Brain microvascular endothelial cell (primary cell): ENCODE measurements around the gene KCNK15.
"Not testable (repeated sequence)": the region's sequence is repeated elsewhere in the genome, so short reads cannot be mapped to it uniquely, and the experiment has no call there.

Source experiments
- DNase-seq: peaks from one replicate; pipeline ENCODE4 v3.0.0-alpha.2; 2020
- H3K27ac ChIP-seq: fragments of 250-450 bp; sonication (Bioruptor Pico); 2 replicates; pipeline ENCODE4 v1.5.1; 2020; ENCODE audit warnings: mild to moderate bottlenecking, moderate library complexity
- H3K27me3 ChIP-seq: fragments of 250-450 bp; sonication (Bioruptor Pico); replicated peaks from 2 replicates; pipeline ENCODE4 v1.5.1; 2020; ENCODE audit warnings: mild to moderate bottlenecking
- H3K36me3 ChIP-seq: fragments of 250-450 bp; sonication (Bioruptor Pico); replicated peaks from 2 replicates; pipeline ENCODE4 v1.5.1; 2020; ENCODE audit warnings: mild to moderate bottlenecking
- H3K4me3 ChIP-seq: 2 replicates; pipeline ENCODE4 v1.5.1; 2011; ENCODE audit warnings: low read depth, mild to moderate bottlenecking, control low read depth, low read length, moderate library complexity
- in situ Hi-C: cut with HindIII; loops from 2 replicates; pipeline ENCODE4 v1.10.0; 2017; ENCODE audit warnings: low sequenced_read_pairs, low pct_ligation_motif_present
- TF ChIP-seq, protein P1 (sequence below): IDR thresholded peaks from 2 replicates; pipeline ENCODE4 v1.5.1; 2011; ENCODE audit warnings: low read depth, mild to moderate bottlenecking, moderate library complexity, low read length, control low read depth, inconsistent platforms; ENCODE audit errors: missing control alignments

KCNK15 gene

DNA sequence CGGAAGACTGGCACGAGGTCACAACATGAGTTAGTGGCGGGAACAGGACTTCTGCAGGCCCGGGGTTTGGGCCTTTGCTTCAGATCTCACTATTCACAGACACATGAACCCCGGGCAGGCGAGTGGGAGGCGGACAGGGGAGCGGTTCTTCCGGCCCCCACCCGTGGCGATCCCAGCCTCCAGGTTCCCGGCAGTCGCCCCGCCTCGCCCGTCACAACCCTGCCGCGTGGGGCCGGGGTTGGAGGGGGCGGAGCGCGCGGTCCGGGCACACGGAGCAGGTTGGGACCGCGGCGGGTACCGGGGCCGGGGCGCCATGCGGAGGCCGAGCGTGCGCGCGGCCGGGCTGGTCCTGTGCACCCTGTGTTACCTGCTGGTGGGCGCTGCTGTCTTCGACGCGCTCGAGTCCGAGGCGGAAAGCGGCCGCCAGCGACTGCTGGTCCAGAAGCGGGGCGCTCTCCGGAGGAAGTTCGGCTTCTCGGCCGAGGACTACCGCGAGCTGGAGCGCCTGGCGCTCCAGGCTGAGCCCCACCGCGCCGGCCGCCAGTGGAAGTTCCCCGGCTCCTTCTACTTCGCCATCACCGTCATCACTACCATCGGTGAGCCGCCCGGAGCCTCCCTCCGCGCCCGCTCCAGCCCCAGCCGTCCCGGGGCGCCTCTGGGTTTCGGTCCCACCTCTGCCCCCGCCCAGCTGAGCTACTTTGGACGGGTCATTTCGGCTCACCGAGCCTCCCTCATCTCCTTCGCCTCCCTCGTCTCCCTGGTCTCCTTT is at the start of gene KCNK15:
KCNK15 (plus strand) TSS at position 268 of the 769 bp plus-strand sequence; CDS start at position 314, 46 bp downstream.
- no peak for DNase-seq
- in situ Hi-C loops: no loop called here
- H3K4me3 ChIP-seq: peak within 1 kb of the TSS; percentile 39
- TF ChIP-seq, protein P1, sequence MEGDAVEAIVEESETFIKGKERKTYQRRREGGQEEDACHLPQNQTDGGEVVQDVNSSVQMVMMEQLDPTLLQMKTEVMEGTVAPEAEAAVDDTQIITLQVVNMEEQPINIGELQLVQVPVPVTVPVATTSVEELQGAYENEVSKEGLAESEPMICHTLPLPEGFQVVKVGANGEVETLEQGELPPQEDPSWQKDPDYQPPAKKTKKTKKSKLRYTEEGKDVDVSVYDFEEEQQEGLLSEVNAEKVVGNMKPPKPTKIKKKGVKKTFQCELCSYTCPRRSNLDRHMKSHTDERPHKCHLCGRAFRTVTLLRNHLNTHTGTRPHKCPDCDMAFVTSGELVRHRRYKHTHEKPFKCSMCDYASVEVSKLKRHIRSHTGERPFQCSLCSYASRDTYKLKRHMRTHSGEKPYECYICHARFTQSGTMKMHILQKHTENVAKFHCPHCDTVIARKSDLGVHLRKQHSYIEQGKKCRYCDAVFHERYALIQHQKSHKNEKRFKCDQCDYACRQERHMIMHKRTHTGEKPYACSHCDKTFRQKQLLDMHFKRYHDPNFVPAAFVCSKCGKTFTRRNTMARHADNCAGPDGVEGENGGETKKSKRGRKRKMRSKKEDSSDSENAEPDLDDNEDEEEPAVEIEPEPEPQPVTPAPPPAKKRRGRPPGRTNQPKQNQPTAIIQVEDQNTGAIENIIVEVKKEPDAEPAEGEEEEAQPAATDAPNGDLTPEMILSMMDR: no peak
- peaks cover 35% of the 10 kb centered on the region for H3K27me3 ChIP-seq
- no peaks in the 10 kb centered on the region for H3K36me3 ChIP-seq
- H3K27ac ChIP-seq: no peak within 1 kb of the TSS

DNA sequence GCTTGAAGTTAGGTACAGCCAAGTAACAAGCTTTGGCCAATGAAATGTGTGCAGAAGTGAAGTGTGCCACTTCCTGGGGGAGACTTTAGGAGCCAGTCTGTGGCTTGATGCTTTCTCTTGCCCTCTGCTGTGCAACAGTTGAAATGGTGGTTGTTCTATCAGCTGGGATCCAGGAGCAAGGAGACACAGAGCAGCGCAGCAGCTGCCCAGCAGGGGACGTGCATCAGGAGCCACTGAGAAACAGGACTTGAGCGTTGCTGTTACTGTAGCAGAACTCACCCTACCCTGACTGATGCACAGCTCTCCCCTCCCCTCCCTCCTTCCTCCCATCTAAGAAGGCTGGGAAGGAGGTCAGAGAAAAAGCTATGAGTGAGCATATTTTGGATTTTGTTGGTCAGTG is 49.4 kb upstream of the KCNK15 start:
- DNase-seq: no peak
- in situ Hi-C loops: no loop called here
- TF ChIP-seq, protein P1: peak; percentile 51
- H3K27ac ChIP-seq: no peak overlapping the region
- no peaks in the 10 kb centered on the region for H3K27me3 ChIP-seq
- H3K4me3 ChIP-seq: no peak overlapping the region
- H3K36me3 ChIP-seq: no peaks in the 10 kb centered on the region

DNA sequence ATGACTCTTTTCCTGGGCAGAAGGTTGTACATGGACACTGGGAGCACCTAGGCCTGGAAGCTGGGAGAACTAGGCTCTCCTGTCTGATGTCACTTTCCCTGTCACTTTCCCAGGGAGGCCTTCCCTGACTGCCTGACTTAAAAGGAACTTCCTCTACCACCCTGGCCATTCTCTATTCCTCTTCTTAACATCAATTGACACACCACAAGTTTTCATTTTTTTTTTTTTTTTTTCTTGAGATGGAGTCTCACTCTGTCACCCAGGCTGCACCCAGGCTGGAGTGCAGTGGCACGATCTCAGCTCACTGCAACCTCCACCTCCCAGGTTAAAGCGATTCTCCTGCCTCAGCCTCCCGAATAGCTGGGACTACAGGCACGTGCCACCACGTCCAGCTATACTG is 48.6 kb upstream of the KCNK15 start:
- H3K36me3 ChIP-seq, H3K27ac ChIP-seq, in situ Hi-C loops, DNase-seq, H3K27me3 ChIP-seq, H3K4me3 ChIP-seq: not testable (repeated sequence)

GRCh38 chr20:44698351-44698750 is 47.3 kb upstream of the KCNK15 start:
- in situ Hi-C loops: no loop called here
- Histone ChIP-seq H3K4me3 (no peak overlapping the region), H3K27me3 (no peaks in the 10 kb centered on the region), H3K36me3 (no peaks in the 10 kb centered on the region), H3K27ac (no peak overlapping the region)
- DNase-seq: no peak
- TF ChIP-seq, protein P1: no peak

DNA sequence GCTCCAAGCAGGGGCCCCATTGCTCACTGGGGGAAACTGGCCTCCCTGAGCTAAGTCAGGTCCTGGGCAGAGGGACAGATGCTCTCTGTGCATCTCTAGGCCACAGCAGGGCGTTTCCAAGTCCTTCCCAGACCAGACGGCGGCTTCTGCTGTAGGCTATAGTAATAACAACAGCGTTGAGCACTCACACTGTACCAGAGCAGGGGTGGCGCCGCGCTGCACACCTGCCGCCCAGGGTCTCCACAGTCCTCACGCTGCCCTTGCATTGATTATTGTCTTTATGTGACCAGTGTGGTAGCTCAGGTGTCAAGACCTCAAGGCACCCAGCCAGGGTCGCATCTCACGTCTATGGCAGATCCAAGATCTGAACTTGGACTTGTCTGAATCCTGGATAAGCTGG is 45.4 kb upstream of the KCNK15 start:
- in situ Hi-C loops: no loop called here
- Histone ChIP-seq H3K4me3 (no peak overlapping the region), H3K27me3 (no peaks in the 10 kb centered on the region), H3K27ac (no peak overlapping the region), H3K36me3 (no peaks in the 10 kb centered on the region)
- TF ChIP-seq, protein P1: no peak
- DNase-seq: no peak

DNA sequence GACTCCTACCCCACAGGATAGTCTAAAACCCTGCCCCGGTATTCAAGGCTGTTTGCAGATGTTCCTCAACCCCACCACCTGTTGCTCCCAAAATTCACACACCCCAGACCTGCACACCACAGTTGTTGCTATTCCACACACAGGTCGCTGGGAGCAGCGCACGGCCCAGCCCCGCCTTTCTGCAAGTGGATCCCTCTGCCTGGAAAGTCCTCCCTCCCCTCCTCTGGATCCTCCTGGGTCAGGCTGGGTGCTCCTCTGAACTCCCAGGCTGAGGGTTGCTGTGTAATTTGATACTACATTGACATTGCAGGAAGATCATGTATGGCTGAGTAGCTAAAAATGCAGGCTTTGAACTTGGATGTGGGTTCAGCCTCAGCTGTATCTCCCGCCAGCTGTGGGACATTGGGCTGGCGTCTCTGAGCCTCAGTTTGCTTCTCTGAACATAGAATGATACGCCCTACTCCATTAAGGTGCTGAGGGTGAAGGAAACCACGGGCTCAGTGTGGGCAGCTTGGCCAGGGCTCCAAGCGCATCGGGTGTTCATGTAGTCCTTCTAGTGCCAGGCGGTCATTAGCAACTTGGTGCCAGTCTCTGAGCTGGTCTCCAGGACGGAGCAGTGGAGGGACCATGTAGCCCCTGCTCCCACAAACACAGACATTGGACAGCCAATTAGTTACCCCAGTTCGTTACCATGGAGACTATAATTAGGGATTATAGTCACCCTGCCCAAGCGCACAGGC is 44.4 kb upstream of the KCNK15 start:
- Histone ChIP-seq H3K36me3 (no peaks in the 10 kb centered on the region), H3K27ac (no peak overlapping the region), H3K4me3 (no peak overlapping the region), H3K27me3 (no peaks in the 10 kb centered on the region)
- TF ChIP-seq, protein P1: no peak
- in situ Hi-C loops: no loop called here
- no peak for DNase-seq
